ENCODE results near the gene BLTP1. TPM values are rescaled to one million over a fixed set of nuclear protein-coding genes. Genes with fewer than 3 reads are reported as not detected.

Gene BLTP1
- total RNA-seq (2014; rRNA removed; shearing (Covaris generic)) (40.3 and 41.6 TPM in 2 replicates), total RNA-seq (2022) (32.3 and 40.4 TPM in 2 replicates), Bru-seq, nascent RNA (percentile 74 among the genes with signal in this experiment), BruChase-seq, experiment 1, labeled RNA remaining after a 6-hour chase (percentile 65 among the genes with signal in this experiment), BruChase-seq, experiment 2, labeled RNA remaining after a 2-hour chase (percentile 69 among the genes with signal in this experiment)
- long read RNA-seq, partial matches to known transcripts = 6 of 12 reads
- long read RNA-seq, other reads (novel, unspliced or antisense) = 6 of 12 reads

GRCh38 chr4:122151982-122152710 is at the start of gene BLTP1:
Gene BLTP1, plus strand, starts transcription at chr4:122152331. Its CDS starts 18,317 bp downstream, at chr4:122170648.
- Histone ChIP-seq H3K27ac (ENCODE audit: low read depth, low read length, poor library complexity, severe bottlenecking) (peak within 1 kb of the TSS; percentile 49), H3K9me2 (ENCODE audit: insufficient read depth, low read length) (no peaks in the 10 kb centered on the region), H3K4me3 (ENCODE audit: low read depth, low read length, poor library complexity, severe bottlenecking) (peak within 1 kb of the TSS; percentile 95), H4K20me1 (ENCODE audit: insufficient read depth, low read length) (no peaks in the 10 kb centered on the region), H3K9me3 (ENCODE audit: low read length) (no peaks in the 10 kb centered on the region), H3K36me3 (ENCODE audit: insufficient read depth, low read length) (peaks cover 18% of the 10 kb centered on the region; the same call in 1 of the 2 replicates), H3K4me2 (ENCODE audit: low read length) (peak within 1 kb of the TSS; percentile 89), H3K79me2 (ENCODE audit: insufficient read depth, low read depth, low read length) (peaks cover 12% of the 10 kb centered on the region), H3K4me1 (ENCODE audit: insufficient read depth, low read length, poor library complexity, severe bottlenecking) (peaks cover 21% of the 10 kb centered on the region), H2AFZ (ENCODE audit: low read length) (peak within 1 kb of the TSS; percentile 96)
- no TSS peak for BruUV-seq (replicated peaks)
- intact Hi-C loops (cut with micrococcal nuclease; ENCODE audit: unreplicated experiment) = loop anchor here (2.0 to 5.0 kb wide), 2 partner anchors 330 to 771 kb away; partner anchors contain the start of genes CCNA2 and NUDT6
- CTCF ChIA-PET (ENCODE audit: unreplicated experiment) = no interaction called here
- TF ChIP-seq CTCF (conservative IDR thresholded peaks at IDR 0.05; ENCODE audit: low read length) (no peak), EZH2phosphoT487 (IDR thresholded peaks at IDR 0.05; ENCODE audit: borderline replicate concordance, low read depth, low read length) (no peak)
- peak; percentile 88 for DNase-seq (ENCODE audit: low spot score)
- POLR2A ChIA-PET = interaction anchor here (0.6 to 1.4 kb wide), 2 partner anchors 10 to 60 kb away, joined by 4 to 5 read pairs; no protein-coding TSS in a partner anchor

GRCh38 chr4:122104184-122104583 is 47.9 kb upstream of the BLTP1 start:
- H3K27ac ChIP-seq (ENCODE audit: low read depth, low read length, poor library complexity, severe bottlenecking) = no peak overlapping the region
- POLR2A ChIA-PET = interaction anchor here (0.7 to 1.3 kb wide), 3 partner anchors 13 to 217 kb away, joined by 3 to 4 read pairs (median 3); no protein-coding TSS in a partner anchor
- H3K4me3 ChIP-seq (ENCODE audit: low read depth, low read length, poor library complexity, severe bottlenecking) = no peak overlapping the region
- no peak overlapping the region for H3K4me2 ChIP-seq (ENCODE audit: low read length)
- CTCF ChIA-PET (ENCODE audit: unreplicated experiment) = no interaction called here
- no peak for TF ChIP-seq EZH2phosphoT487 (IDR thresholded peaks at IDR 0.05; ENCODE audit: borderline replicate concordance, low read depth, low read length)
- no peak for TF ChIP-seq CTCF (conservative IDR thresholded peaks at IDR 0.05; ENCODE audit: low read length)
- no TSS peak for BruUV-seq (replicated peaks)
- intact Hi-C loops (cut with micrococcal nuclease; ENCODE audit: unreplicated experiment) = no loop called here
- no peaks in the 10 kb centered on the region for H3K4me1 ChIP-seq (ENCODE audit: insufficient read depth, low read length, poor library complexity, severe bottlenecking)
- H3K36me3 ChIP-seq (ENCODE audit: insufficient read depth, low read length) = no peaks in the 10 kb centered on the region
- no peak overlapping the region for H2AFZ ChIP-seq (ENCODE audit: low read length)
- no peaks in the 10 kb centered on the region for H3K79me2 ChIP-seq (ENCODE audit: insufficient read depth, low read depth, low read length)
- no peaks in the 10 kb centered on the region for H4K20me1 ChIP-seq (ENCODE audit: insufficient read depth, low read length)
- H3K9me2 ChIP-seq (ENCODE audit: insufficient read depth, low read length) = no peaks in the 10 kb centered on the region
- no peaks in the 10 kb centered on the region for H3K9me3 ChIP-seq (ENCODE audit: low read length)
- DNase-seq (ENCODE audit: low spot score) = no peak
